ENCODE measurements around the gene MSRB3. TPM values are rescaled to one million over a fixed set of nuclear protein-coding genes. Genes with fewer than 3 reads are reported as not detected.

Gene MSRB3
- total and polyA plus RNA-seq, 10 of the 15 experiments (the other 5 are each of a cell fraction or from before 2014, with no cell fraction given): 0.07 to 2.7 (median 1.3) TPM

DNA sequence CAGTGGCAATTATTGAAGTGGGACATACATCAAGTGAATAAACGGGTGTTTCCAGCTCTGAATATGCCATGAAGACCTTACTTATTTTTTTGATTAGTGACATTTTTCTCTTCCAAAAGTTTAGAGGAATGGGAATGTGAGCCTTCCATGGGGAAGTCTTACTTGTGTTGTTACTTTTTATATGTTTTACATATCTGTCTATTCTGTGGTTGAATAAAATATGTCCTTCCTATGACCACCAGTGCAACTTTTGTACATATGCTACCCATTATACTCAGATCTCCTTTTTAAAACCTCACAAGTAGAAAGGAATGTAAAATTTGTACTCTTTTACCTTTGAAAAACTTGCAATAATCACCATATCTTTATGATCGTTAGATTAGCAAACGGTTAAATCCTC, 132.7 kb downstream of the MSRB3 start:
- intact Hi-C loops (cut with micrococcal nuclease; ENCODE audit: unreplicated experiment) (no loop called here), in situ Hi-C loops (cut with MboI) (no loop called here)
- H3K4me1 ChIP-seq (ENCODE audit: control insufficient read depth, insufficient read depth, low read length): no peaks in the 10 kb centered on the region
- DNase-seq (ENCODE audit: low read depth, low spot score) (no peak), FAIRE-seq (no peak), ATAC-seq (no peak)
- SMC1A ChIA-PET (ENCODE audit: uncharacterized antibody, unreplicated experiment): no interaction called here
- no peaks in the 10 kb centered on the region for H4K20me1 ChIP-seq (ENCODE audit: control insufficient read depth, insufficient read depth)
- RAD21 ChIA-PET (ENCODE audit: unreplicated experiment): no interaction called here
- H3K9ac ChIP-seq (ENCODE audit: control insufficient read depth, insufficient read depth, low read length): no peak overlapping the region
- 38% methylated on average over 3 of the region's 3 CpGs for WGBS (ENCODE audit: insufficient coverage, insufficient replicate concordance, low lambda C conversion rate, missing lambda C conversion rate)
- no peaks in the 10 kb centered on the region for H3K36me3 ChIP-seq (ENCODE audit: control insufficient read depth in 2 of 2, insufficient read depth in 2 of 2, low read length in 1 of 2)
- TF ChIP-seq, protein P1, sequence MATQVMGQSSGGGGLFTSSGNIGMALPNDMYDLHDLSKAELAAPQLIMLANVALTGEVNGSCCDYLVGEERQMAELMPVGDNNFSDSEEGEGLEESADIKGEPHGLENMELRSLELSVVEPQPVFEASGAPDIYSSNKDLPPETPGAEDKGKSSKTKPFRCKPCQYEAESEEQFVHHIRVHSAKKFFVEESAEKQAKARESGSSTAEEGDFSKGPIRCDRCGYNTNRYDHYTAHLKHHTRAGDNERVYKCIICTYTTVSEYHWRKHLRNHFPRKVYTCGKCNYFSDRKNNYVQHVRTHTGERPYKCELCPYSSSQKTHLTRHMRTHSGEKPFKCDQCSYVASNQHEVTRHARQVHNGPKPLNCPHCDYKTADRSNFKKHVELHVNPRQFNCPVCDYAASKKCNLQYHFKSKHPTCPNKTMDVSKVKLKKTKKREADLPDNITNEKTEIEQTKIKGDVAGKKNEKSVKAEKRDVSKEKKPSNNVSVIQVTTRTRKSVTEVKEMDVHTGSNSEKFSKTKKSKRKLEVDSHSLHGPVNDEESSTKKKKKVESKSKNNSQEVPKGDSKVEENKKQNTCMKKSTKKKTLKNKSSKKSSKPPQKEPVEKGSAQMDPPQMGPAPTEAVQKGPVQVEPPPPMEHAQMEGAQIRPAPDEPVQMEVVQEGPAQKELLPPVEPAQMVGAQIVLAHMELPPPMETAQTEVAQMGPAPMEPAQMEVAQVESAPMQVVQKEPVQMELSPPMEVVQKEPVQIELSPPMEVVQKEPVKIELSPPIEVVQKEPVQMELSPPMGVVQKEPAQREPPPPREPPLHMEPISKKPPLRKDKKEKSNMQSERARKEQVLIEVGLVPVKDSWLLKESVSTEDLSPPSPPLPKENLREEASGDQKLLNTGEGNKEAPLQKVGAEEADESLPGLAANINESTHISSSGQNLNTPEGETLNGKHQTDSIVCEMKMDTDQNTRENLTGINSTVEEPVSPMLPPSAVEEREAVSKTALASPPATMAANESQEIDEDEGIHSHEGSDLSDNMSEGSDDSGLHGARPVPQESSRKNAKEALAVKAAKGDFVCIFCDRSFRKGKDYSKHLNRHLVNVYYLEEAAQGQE (IDR thresholded peaks at IDR 0.05; ENCODE audit: low read depth, low read length): no peak
- TF ChIP-seq DPF2 (IDR thresholded peaks at IDR 0.05) (no peak), BHLHE40 (IDR thresholded peaks at IDR 0.05; ENCODE audit: borderline replicate concordance in 1 of 2, low read depth in 2 of 2, low read length in 1 of 2) (no peak)
- H3K27ac ChIP-seq (ENCODE audit: control insufficient read depth, insufficient read depth): no peak overlapping the region
- H3K79me2 ChIP-seq (ENCODE audit: control insufficient read depth, insufficient read depth, low read length): no peaks in the 10 kb centered on the region
- CTCF ChIA-PET: no interaction called here
- no peak overlapping the region for H2AFZ ChIP-seq (ENCODE audit: control insufficient read depth, low read depth, low read length)
- H3K27me3 ChIP-seq (replicated peaks in 1 of 2; ENCODE audit: control insufficient read depth in 2 of 2, insufficient read depth in 2 of 2, low read length in 1 of 2): no peaks in the 10 kb centered on the region
- no peaks in the 10 kb centered on the region for H3K9me3 ChIP-seq (replicated peaks; ENCODE audit: control insufficient read depth, insufficient read depth, low read length)
- H3K4me3 ChIP-seq: no peak overlapping the region
- H3K4me2 ChIP-seq (ENCODE audit: control insufficient read depth, insufficient read depth): no peak overlapping the region
- POLR2A ChIA-PET: interaction anchor here (0.6 kb wide), 1 partner anchor 113 kb away, joined by 3 read pairs; no protein-coding TSS in a partner anchor
- BruUV-seq (replicated peaks): no TSS peak

DNA sequence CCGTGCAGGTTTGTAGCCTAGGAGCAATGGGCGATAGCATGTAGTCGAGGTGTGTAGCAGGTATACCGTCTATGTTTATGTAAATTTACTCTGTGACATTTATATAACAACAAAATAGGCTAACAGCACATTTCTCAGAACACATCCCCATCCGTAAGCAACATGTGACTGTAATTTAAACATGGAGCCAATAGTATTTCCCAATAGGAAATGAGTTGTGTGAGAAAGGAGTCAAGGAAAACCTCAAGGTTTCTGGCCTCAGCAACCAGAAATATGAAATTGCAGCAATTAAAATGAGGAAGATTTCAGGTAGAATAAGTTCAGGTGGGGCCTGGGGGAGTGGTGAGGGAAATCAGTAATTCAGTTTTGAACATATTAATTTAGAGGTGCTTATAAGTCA, 136.0 kb downstream of the MSRB3 start:
- WGBS (ENCODE audit: insufficient coverage, insufficient replicate concordance, low lambda C conversion rate, missing lambda C conversion rate): 42% methylated on average over 5 of the region's 5 CpGs
- Histone ChIP-seq H3K4me1 (ENCODE audit: control insufficient read depth, insufficient read depth, low read length) (no peaks in the 10 kb centered on the region), H3K27ac (ENCODE audit: control insufficient read depth, insufficient read depth) (no peak overlapping the region), H3K4me2 (ENCODE audit: control insufficient read depth, insufficient read depth) (no peak overlapping the region), H3K9me3 (replicated peaks; ENCODE audit: control insufficient read depth, insufficient read depth, low read length) (no peaks in the 10 kb centered on the region), H3K9ac (ENCODE audit: control insufficient read depth, insufficient read depth, low read length) (no peak overlapping the region), H4K20me1 (ENCODE audit: control insufficient read depth, insufficient read depth) (no peaks in the 10 kb centered on the region), H3K79me2 (ENCODE audit: control insufficient read depth, insufficient read depth, low read length) (no peaks in the 10 kb centered on the region), H3K36me3 (ENCODE audit: control insufficient read depth in 2 of 2, insufficient read depth in 2 of 2, low read length in 1 of 2) (no peaks in the 10 kb centered on the region), H3K27me3 (replicated peaks in 1 of 2; ENCODE audit: control insufficient read depth in 2 of 2, insufficient read depth in 2 of 2, low read length in 1 of 2) (no peaks in the 10 kb centered on the region), H3K4me3 (no peak overlapping the region), H2AFZ (ENCODE audit: control insufficient read depth, low read depth, low read length) (no peak overlapping the region)
- ATAC-seq (no peak), DNase-seq (ENCODE audit: low read depth, low spot score) (no peak), FAIRE-seq (no peak)
- intact Hi-C loops (cut with micrococcal nuclease; ENCODE audit: unreplicated experiment) (no loop called here), in situ Hi-C loops (cut with MboI) (no loop called here)
- SMC1A ChIA-PET (ENCODE audit: uncharacterized antibody, unreplicated experiment): no interaction called here
- CTCF ChIA-PET: no interaction called here
- POLR2A ChIA-PET: no interaction called here
- RAD21 ChIA-PET (ENCODE audit: unreplicated experiment): no interaction called here
- BruUV-seq (replicated peaks): no TSS peak
- TF ChIP-seq, protein P2, sequence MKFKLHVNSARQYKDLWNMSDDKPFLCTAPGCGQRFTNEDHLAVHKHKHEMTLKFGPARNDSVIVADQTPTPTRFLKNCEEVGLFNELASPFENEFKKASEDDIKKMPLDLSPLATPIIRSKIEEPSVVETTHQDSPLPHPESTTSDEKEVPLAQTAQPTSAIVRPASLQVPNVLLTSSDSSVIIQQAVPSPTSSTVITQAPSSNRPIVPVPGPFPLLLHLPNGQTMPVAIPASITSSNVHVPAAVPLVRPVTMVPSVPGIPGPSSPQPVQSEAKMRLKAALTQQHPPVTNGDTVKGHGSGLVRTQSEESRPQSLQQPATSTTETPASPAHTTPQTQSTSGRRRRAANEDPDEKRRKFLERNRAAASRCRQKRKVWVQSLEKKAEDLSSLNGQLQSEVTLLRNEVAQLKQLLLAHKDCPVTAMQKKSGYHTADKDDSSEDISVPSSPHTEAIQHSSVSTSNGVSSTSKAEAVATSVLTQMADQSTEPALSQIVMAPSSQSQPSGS (IDR thresholded peaks at IDR 0.05; ENCODE audit: low read length): no peak
- TF ChIP-seq, protein P3, sequence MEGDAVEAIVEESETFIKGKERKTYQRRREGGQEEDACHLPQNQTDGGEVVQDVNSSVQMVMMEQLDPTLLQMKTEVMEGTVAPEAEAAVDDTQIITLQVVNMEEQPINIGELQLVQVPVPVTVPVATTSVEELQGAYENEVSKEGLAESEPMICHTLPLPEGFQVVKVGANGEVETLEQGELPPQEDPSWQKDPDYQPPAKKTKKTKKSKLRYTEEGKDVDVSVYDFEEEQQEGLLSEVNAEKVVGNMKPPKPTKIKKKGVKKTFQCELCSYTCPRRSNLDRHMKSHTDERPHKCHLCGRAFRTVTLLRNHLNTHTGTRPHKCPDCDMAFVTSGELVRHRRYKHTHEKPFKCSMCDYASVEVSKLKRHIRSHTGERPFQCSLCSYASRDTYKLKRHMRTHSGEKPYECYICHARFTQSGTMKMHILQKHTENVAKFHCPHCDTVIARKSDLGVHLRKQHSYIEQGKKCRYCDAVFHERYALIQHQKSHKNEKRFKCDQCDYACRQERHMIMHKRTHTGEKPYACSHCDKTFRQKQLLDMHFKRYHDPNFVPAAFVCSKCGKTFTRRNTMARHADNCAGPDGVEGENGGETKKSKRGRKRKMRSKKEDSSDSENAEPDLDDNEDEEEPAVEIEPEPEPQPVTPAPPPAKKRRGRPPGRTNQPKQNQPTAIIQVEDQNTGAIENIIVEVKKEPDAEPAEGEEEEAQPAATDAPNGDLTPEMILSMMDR (IDR thresholded peaks at IDR 0.05 in 2 of 3, conservative IDR thresholded peaks at IDR 0.05 in 1 of 3; ENCODE audit: control insufficient read depth in 2 of 3, extremely low read depth in 1 of 3, insufficient read depth in 1 of 3, low read depth in 3 of 3, low read length in 3 of 3): no peak
- TF ChIP-seq, protein P4, sequence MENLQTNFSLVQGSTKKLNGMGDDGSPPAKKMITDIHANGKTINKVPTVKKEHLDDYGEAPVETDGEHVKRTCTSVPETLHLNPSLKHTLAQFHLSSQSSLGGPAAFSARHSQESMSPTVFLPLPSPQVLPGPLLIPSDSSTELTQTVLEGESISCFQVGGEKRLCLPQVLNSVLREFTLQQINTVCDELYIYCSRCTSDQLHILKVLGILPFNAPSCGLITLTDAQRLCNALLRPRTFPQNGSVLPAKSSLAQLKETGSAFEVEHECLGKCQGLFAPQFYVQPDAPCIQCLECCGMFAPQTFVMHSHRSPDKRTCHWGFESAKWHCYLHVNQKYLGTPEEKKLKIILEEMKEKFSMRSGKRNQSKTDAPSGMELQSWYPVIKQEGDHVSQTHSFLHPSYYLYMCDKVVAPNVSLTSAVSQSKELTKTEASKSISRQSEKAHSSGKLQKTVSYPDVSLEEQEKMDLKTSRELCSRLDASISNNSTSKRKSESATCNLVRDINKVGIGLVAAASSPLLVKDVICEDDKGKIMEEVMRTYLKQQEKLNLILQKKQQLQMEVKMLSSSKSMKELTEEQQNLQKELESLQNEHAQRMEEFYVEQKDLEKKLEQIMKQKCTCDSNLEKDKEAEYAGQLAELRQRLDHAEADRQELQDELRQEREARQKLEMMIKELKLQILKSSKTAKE (IDR thresholded peaks at IDR 0.05; ENCODE audit: low read depth, poor library complexity, severe bottlenecking): no peak

Data from GM12878 (cell line).